Left ventricle myocardium inferior (tissue), 1 donor: ENCODE data around the gene PPFIBP2. TPM values are rescaled to one million over a fixed set of nuclear protein-coding genes. Genes with fewer than 3 reads are reported as not detected.

ENCODE experiments used
- DNase-seq: peaks from one replicate; pipeline ENCODE4 v3.0.0-alpha.2; 2020
- H3K27ac ChIP-seq: fragments of 200-600 bp; replicated peaks from 2 replicates; pipeline ENCODE4 v1.8.0; 2021
- H3K27me3 ChIP-seq: fragments of 200-600 bp; 2 replicates; pipeline ENCODE4 v1.8.0; 2021; ENCODE audit warnings: low read depth
- H3K36me3 ChIP-seq: fragments of 200-600 bp; 2 replicates; pipeline ENCODE4 v1.8.0; 2021
- H3K4me1 ChIP-seq: fragments of 200-600 bp; 2 replicates; pipeline ENCODE4 v1.8.0; 2021
- H3K4me3 ChIP-seq: fragments of 200-600 bp; 2 replicates; pipeline ENCODE4 v1.8.0; 2021; ENCODE audit warnings: mild to moderate bottlenecking, moderate library complexity
- H3K9me3 ChIP-seq: fragments of 200-600 bp; replicated peaks from 2 replicates; pipeline ENCODE4 v1.8.0; 2021
- CTCF ChIP-seq: fragments of 200-600 bp; IDR thresholded peaks from 2 replicates; pipeline ENCODE4 v1.8.0; 2021; ENCODE audit warnings: antibody characterized with exemption, mild to moderate bottlenecking, borderline replicate concordance
- intact Hi-C: fragments of 100-400 bp; cut with micrococcal nuclease; formaldehyde crosslinking; loops from one replicate; pipeline ENCODE4 v1.11.0; 2022
- total RNA-seq: library from RNA; stranded (reverse); fragmentation: NEBNext Ultra II Directional; extraction: Animal tissue kit (Norgen Biotek cat#: 25700); gene quantifications from one replicate; pipeline ENCODE4 v1.2.1, GENCODE V29; 2021
- donor health status: DM: no; HTN: yes; CAD: no; lungs with severe emphysema.

Gene PPFIBP2
- total RNA-seq, 1 donor from 2014 or later = 19.2 TPM

GRCh38 chr11:7527029-7527428 lies 13.2 kb downstream of the PPFIBP2 start:
- no peak for TF ChIP-seq CTCF
- no peak overlapping the region for H3K27ac ChIP-seq
- no peaks in the 10 kb centered on the region for H3K36me3 ChIP-seq
- intact Hi-C loops = no loop called here
- no peaks in the 10 kb centered on the region for H3K9me3 ChIP-seq
- no peak overlapping the region for H3K4me3 ChIP-seq
- no peaks in the 10 kb centered on the region for H3K27me3 ChIP-seq
- DNase-seq = no peak
- H3K4me1 ChIP-seq = peaks cover 26% of the 10 kb centered on the region

GRCh38 chr11:7528514-7529049 lies 14.8 kb downstream of the PPFIBP2 start:
- no peak overlapping the region for H3K27ac ChIP-seq
- intact Hi-C loops = no loop called here

GRCh38 chr11:7530013-7530640 lies 16.3 kb downstream of the PPFIBP2 start:
- Histone ChIP-seq H3K4me1 (peaks cover 6% of the 10 kb centered on the region), H3K27ac (no peak overlapping the region), H3K9me3 (no peaks in the 10 kb centered on the region), H3K4me3 (no peak overlapping the region), H3K36me3 (no peaks in the 10 kb centered on the region), H3K27me3 (no peaks in the 10 kb centered on the region)
- no peak for TF ChIP-seq CTCF
- no peak for DNase-seq
- intact Hi-C loops = no loop called here

More at GRCh38 chr11:7528514-7529049, 14.8 kb downstream of the PPFIBP2 start:
- DNase-seq = no peak
- H3K4me3 ChIP-seq = no peak overlapping the region
- H3K9me3 ChIP-seq = no peaks in the 10 kb centered on the region
- peaks cover 15% of the 10 kb centered on the region for H3K4me1 ChIP-seq
- no peaks in the 10 kb centered on the region for H3K36me3 ChIP-seq
- no peaks in the 10 kb centered on the region for H3K27me3 ChIP-seq
- TF ChIP-seq CTCF = no peak

- no peaks in the 10 kb centered on the region for H3K36me3 ChIP-seq
- no peaks in the 10 kb centered on the region for H3K27me3 ChIP-seq
- DNase-seq = no peak
- no peak overlapping the region for H3K27ac ChIP-seq
- H3K4me1 ChIP-seq = peaks cover 13% of the 10 kb centered on the region
- no peak for TF ChIP-seq CTCF
- H3K4me3 ChIP-seq = no peak overlapping the region
- intact Hi-C loops = no loop called here
- no peaks in the 10 kb centered on the region for H3K9me3 ChIP-seq
Measured at GRCh38 chr11:7531011-7531410, 17.2 kb downstream of the PPFIBP2 start.

- Histone ChIP-seq H3K36me3 (no peaks in the 10 kb centered on the region), H3K9me3 (no peaks in the 10 kb centered on the region), H3K27ac (no peak overlapping the region), H3K27me3 (no peaks in the 10 kb centered on the region), H3K4me1 (peaks cover 16% of the 10 kb centered on the region), H3K4me3 (no peak overlapping the region)
- no peak for DNase-seq
- no peak for TF ChIP-seq CTCF
- intact Hi-C loops = no loop called here
Measured at GRCh38 chr11:7532405-7533145, 18.8 kb downstream of the PPFIBP2 start.
